GM19023 (cell line): ENCODE measurements around the gene EDAR.

Experiments used
- ATAC-seq: cut with Tn5 transposase; IDR thresholded peaks from one replicate; pipeline ENCODE4 v1.9.1; 2021; ENCODE audit warnings: mild to moderate bottlenecking, moderate library complexity; ENCODE audit not compliant: unreplicated experiment

Gene EDAR

GRCh38 chr2:108988796-108989713 is at the start of gene EDAR:
Gene EDAR, minus strand, starts transcription at chr2:108989220. Its CDS starts 58,206 bp downstream, at chr2:108931014.
- no peak for ATAC-seq

- ATAC-seq, result no peak
Measured at GRCh38 chr2:109033171-109033570, 44.2 kb upstream of the EDAR start.

- ATAC-seq, result no peak
Measured at GRCh38 chr2:109032229-109032820, 43.3 kb upstream of the EDAR start.

GRCh38 chr2:109031476-109032228 is 42.6 kb upstream of the EDAR start:
- ATAC-seq, result peak; percentile 67

DNA sequence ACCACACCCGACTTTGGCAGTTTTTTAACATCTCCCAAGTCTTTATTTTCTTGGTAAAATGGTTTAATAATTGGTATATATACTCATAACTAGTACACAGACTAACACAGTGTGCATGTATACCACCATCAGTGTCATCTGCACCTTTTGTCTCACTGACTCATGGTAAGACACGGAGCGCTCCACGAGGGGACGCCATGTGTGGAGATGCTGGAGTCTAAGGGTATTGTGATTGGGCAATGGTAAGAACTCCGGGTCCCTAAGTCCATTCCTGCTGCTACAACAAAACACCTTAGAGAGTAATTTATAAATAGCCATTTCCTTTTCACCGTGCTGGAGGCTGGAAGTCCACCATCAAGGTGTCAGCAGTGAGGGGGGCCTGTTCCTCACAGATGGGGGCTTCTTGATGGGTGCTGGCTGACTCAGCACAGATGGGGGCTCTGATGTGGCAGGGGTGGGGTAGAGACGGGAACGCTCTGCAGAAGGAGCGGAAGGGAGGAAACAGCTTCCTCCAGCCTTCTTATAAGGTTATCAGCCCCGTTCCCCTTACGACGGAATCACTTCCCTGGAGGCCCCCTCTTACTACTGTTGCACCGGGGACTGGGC is 42.0 kb upstream of the EDAR start:
- no peak for ATAC-seq

- ATAC-seq, result no peak
Measured at GRCh38 chr2:109029490-109030201, 40.6 kb upstream of the EDAR start.

DNA sequence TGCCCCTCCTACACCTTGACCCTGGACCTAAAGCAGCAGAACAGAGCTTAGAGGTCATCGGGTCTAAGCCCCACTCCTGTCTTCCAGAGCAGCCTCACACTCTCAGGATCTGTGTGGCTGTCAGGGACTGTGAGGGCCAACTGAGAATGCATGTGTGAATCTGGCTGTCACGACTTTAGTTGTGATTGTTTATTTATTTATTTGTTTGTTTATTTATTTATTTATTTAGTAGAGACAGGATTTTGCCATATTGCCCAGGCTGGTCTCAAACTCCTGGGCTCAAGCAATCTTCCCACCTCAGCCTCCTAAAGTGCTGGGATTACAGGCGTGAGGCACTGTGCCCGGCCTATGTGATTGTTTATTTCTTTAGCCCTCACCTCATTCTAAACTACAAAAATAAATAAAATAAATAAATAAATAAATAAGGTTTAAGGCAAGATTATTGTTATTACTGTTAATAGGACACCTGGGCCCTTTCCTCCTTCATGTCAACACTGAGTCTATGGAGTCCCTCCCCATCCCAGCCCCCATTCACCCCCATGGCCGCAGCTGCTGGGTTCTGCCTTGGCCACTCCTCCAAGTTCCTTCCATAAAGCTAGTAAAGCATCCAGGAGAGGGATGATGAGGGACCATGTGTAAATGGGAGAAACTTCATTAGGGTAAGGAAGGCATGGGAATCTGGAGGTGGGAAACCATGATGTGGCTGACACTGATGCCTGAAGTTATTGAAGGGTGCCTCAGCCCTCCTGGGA is 39.9 kb upstream of the EDAR start:
- no peak for ATAC-seq

GRCh38 chr2:109028277-109028676 is 39.3 kb upstream of the EDAR start:
- no peak for ATAC-seq

DNA sequence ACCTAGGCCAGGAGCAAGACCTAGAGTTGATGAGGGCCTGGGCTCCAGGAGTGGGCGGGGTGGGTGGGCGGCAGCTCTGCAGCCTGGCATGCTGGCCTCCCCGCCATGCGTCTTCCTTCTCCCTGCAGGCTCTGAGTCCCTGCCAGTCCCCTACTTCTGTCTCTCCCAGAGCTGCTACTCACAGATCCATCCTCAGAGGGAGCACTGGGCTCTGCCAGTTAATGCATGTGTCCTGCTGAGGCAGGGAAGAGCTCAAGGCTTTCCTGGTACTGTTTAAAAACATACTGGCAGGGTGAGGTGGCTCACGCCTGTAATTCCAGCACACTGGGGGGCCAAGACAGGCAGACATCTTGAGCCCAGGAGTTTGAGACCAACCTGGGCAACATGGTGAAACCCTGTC is 38.7 kb upstream of the EDAR start:
- ATAC-seq, result no peak

DNA sequence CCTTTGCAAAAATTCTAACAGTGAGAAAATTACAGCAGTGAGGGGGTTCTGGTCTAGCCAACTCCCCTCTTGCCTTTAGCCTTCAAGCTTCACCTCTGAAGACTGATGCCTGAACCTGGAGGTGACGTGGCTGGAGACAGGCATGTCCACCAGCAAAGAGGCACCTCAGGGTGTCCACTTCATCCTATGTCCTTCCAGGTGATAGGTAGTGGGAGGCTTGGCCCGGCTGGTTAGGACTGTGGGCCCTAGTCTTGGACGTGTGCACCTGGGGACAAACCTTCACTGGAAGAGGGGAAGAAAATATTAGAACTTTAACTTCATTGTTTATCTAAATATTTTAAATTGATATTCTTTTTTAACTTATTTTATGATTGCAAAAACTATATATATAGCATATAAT is 35.5 kb upstream of the EDAR start:
- ATAC-seq, result no peak

DNA sequence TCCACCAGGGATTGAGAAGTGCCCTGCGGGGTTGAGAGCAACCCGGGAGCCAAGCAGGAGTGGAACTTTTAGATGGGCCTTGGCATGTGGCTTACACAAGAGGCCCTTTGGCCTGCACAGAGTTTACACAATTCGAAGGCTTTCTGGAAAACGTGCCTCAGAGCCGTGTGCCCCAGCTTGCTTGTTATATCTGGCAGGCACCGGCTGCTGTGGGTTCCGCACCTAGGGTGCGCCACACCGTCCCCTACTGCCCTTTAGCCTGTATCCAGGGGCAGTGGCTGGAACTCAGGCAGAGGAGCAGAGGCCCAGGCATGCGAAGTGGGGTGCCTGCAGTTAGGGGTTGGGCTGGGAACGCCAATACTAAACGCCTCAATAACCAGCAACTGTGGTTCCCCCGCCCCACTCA is 32.9 kb upstream of the EDAR start:
- ATAC-seq, result no peak

DNA sequence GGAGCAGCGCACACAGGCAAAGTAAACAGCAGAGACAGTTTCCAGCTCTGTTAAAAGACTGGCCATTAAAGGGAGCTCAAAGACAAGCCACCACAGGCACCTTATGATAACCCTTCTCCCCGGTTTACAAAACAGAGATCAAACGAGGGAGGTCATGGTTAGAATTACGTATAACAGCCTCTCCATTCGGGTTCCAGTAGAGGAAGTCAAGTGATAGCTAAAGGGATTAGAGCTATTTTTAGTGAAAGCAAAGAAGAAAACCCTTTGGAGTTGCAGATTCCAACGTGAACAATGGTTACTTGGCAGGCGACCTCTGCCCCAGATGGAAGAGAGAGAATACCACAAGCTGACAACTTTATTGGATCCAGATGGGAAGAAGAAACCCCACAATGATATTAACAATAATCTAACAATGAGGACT is 31.2 kb upstream of the EDAR start:
- no peak for ATAC-seq

DNA sequence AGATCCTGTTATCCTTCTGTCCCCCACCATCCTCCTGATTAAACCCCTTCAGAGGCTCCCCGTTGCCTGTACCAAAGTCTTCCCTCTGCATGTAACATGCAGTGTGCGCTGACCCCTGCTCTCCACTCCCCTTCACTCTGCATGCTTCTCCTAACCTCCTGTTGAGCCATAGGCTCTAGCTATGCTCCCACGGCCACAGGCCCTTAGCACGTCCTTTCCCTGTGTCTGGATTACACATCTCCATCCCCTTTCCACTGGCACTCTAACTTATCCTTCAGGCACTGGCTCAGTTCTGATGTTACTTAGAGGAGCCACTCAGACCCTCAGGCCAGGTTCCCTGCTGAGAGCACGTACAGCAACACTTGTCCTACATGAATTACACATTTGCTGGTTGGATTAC is 29.4 kb upstream of the EDAR start:
- no peak for ATAC-seq

- no peak for ATAC-seq
Measured at GRCh38 chr2:109017017-109017416, 28.0 kb upstream of the EDAR start.

DNA sequence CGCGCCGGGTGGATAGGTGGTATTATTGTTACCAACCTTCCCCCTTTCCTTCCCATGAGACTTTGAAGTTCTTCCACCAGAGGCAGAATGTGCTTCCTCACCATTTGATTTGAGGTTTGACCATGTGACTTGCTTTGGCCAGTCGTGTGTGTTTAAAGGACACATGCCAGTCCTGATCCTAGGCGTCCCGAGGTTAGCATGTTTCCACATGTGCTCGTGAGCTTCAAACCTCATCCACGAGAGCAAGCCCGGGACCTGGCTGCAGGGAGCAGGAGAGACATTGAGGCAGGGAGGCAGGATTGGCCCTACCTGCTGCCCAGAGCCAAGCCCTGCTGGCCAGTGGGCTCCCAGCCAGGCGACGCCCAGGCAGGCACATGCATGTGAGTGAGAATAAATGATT is 27.4 kb upstream of the EDAR start:
- no peak for ATAC-seq

DNA sequence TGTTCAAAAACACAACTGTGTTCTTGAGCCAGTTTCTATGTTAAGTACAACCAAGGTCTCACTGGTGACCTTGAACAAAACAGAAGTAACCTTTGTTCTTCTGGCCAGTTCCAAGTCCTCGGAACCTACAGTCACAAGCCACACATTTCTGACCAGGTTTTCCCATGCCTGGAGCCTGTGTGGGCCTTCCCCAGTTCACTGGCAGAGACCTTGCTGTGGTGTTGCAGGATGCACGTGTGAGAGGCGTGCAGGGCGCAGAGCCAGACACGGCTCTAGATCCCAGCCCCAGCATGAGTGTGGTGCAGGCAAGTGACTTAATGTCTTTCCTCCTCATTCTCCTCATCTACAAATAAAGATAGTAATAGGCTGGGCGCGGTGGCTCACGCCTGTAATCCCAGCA is 25.5 kb upstream of the EDAR start:
- no peak for ATAC-seq

DNA sequence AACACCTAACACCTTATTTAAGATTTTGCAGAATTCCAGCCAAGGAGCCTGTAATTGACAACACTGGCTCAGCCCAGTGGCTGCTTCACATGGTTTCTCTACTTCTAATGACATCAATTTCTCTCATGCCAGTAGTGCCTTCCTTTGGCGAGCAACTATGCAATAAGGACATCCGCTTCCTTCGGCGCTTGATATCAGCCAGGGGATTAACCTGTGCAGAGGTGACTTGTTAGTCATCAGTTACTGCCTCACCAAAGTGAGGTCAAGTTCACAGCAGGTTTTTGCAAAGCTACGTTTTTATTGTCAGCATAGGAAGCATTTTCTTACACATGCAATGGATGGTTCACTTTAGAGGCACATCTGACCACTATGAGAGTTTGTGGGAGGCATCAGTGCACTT is 24.0 kb upstream of the EDAR start:
- no peak for ATAC-seq

GRCh38 chr2:109009920-109010610 is 21.0 kb upstream of the EDAR start:
- ATAC-seq, result no peak

DNA sequence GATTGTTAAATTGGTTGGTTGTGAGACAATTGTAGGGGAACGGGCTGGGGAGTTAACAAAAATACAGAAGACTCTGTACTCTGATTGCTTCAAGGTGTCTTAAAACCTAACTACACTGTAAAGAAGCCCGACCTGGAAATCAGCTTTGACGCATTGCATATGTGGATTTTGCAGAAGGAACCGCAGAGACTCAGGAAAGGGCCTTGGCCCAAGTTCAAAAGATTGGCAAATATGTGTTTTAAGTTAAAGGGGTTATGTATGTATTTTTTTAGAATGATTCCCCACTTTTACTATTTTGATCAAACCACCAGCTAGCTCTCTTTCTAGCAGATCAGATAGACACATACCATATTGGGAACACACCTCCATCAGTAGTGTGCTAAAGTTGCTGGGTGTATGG is 18.0 kb upstream of the EDAR start:
- ATAC-seq, result no peak
